OCI-LY7 (cell line): ENCODE measurements around the gene ANKFN1. TPM values are rescaled to one million over a fixed set of nuclear protein-coding genes. Genes with fewer than 3 reads are reported as not detected.

ENCODE experiments used
- BruUV-seq: library from RNA; stranded (reverse); fragments of 400-500 nt; replicated peaks from 2 replicates; lab custom pipeline; 2021; lab: Mats Ljungman, UMichigan
- CTCF ChIA-PET: fragments of 300-600 bp; sonication (Branson Sonifier 250); formaldehyde crosslinking; loops from one replicate; lab custom pipeline; 2022; ENCODE audit warnings: antibody characterized with exemption; ENCODE audit not compliant: unreplicated experiment; lab: Charles Lee
- POLR2A ChIA-PET: fragments of 300-600 bp; sonication (Branson Sonifier 250); formaldehyde crosslinking; loops from one replicate; lab custom pipeline; 2022; ENCODE audit warnings: antibody characterized with exemption; lab: Charles Lee
- DNase-seq: peaks from one replicate; pipeline ENCODE4 v3.0.0-alpha.2; 2015; ENCODE audit warnings: low spot score
- H2AFZ ChIP-seq: fragments of 200-600 bp; sonication (generic), shearing (Covaris generic); 2 replicates; pipeline ENCODE4 v1.6.1; 2014; ENCODE audit warnings: mild to moderate bottlenecking, antibody characterized with exemption, low read length, moderate library complexity
- H3K27ac ChIP-seq: fragments of 200-600 bp; sonication (generic); 2 replicates; pipeline ENCODE4 v1.5.1; 2014; ENCODE audit warnings: mixed run types, low read depth, mild to moderate bottlenecking, moderate library complexity, low read length, inconsistent platforms; ENCODE audit not compliant: poor library complexity, severe bottlenecking
- H3K36me3 ChIP-seq: fragments of 200-600 bp; sonication (generic); 2 replicates; pipeline ENCODE4 v1.6.1; 2014; ENCODE audit warnings: mild to moderate bottlenecking, antibody characterized with exemption, low read length, moderate library complexity, mixed read lengths; ENCODE audit not compliant: insufficient read depth
- H3K4me1 ChIP-seq: fragments of 200-600 bp; sonication (generic); 2 replicates; pipeline ENCODE4 v1.5.1; 2014; ENCODE audit warnings: mild to moderate bottlenecking, low read length; ENCODE audit not compliant: insufficient read depth, poor library complexity, severe bottlenecking
- H3K4me2 ChIP-seq: fragments of 200-600 bp; sonication (generic); 2 replicates; pipeline ENCODE4 v1.6.1; 2014; ENCODE audit warnings: mild to moderate bottlenecking, low read length
- H3K4me3 ChIP-seq: fragments of 200-600 bp; sonication (generic); 2 replicates; pipeline ENCODE4 v1.5.1; 2014; ENCODE audit warnings: mild to moderate bottlenecking, low read depth, low read length; ENCODE audit not compliant: poor library complexity, severe bottlenecking
- H3K79me2 ChIP-seq: fragments of 200-600 bp; sonication (generic); 2 replicates; pipeline ENCODE4 v1.6.1; 2016; ENCODE audit warnings: low read depth, mild to moderate bottlenecking, low read length, moderate library complexity, mixed read lengths; ENCODE audit not compliant: insufficient read depth
- H3K9me2 ChIP-seq: fragments of 200-600 bp; sonication (generic); 2 replicates; pipeline ENCODE4 v1.6.1; 2016; ENCODE audit warnings: mild to moderate bottlenecking, low read length, mixed read lengths; ENCODE audit not compliant: insufficient read depth
- H3K9me3 ChIP-seq: fragments of 200-600 bp; sonication (generic); 2 replicates; pipeline ENCODE4 v1.6.1; 2014; ENCODE audit warnings: mild to moderate bottlenecking, mixed run types, low read length, mixed read lengths
- H4K20me1 ChIP-seq: fragments of 200-600 bp; sonication (generic); 2 replicates; pipeline ENCODE4 v1.6.1; 2014; ENCODE audit warnings: mild to moderate bottlenecking, antibody characterized with exemption, low read length, moderate library complexity, mixed read lengths; ENCODE audit not compliant: insufficient read depth
- EZH2phosphoT487 ChIP-seq: fragments of 200-600 bp; sonication (generic); IDR thresholded peaks from 2 replicates; pipeline ENCODE4 v1.6.1; 2018; ENCODE audit warnings: low read depth, borderline replicate concordance, mild to moderate bottlenecking, mixed run types, antibody characterized with exemption, low read length, moderate library complexity, mixed read lengths
- intact Hi-C: fragments of 100-400 bp; cut with micrococcal nuclease; formaldehyde crosslinking; loops from one replicate; pipeline ENCODE4 v1.10.0; 2022; ENCODE audit not compliant: unreplicated experiment
- total RNA-seq, 2 experiments: library from RNA; depleted of rRNA in 1 of 2; stranded (reverse); fragments of >200 nt in 1 of 2; shearing (Covaris generic) in 1 of 2; gene quantifications; 2 replicates each; pipeline ENCODE4 v1.2.3, GENCODE V29; 2014 to 2022
- TF ChIP-seq, protein P1 (sequence below): fragments of 200-600 bp; sonication (generic); conservative IDR thresholded peaks from 2 replicates; pipeline ENCODE4 v1.5.1; 2014; ENCODE audit warnings: mild to moderate bottlenecking, antibody characterized with exemption, low read length, moderate library complexity, mixed read lengths

Gene ANKFN1
- total RNA-seq, 2 experiments from 2014 or later, result 0.67 TPM; not detected in 1

DNA sequence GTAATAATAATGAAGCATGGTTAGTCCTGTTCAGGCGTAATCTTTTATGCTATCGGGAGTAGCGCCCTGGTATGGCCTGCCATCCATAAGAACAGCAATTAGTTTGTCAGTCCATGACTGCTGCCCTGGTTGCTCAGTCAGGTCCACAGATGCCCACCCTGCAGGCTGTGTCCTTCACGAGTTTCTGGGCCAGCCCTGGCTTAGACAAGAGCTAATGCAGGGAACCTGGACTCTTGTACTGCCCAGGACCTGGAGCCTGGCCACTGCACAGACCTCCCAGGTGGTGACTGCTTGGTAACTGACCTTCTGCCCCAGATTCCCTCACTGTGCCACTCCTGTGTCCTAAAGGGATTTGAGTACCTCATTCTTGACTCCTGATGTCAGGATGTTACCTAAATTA lies 279.2 kb downstream of the ANKFN1 start:
- no peak for DNase-seq
- Histone ChIP-seq H3K4me3 (no peak overlapping the region), H4K20me1 (no peaks in the 10 kb centered on the region), H2AFZ (no peak overlapping the region), H3K9me2 (no peaks in the 10 kb centered on the region), H3K9me3 (no peaks in the 10 kb centered on the region), H3K4me1 (peaks cover 6% of the 10 kb centered on the region), H3K27ac (no peak overlapping the region), H3K4me2 (no peak overlapping the region), H3K79me2 (no peaks in the 10 kb centered on the region), H3K36me3 (no peaks in the 10 kb centered on the region)
- BruUV-seq, result no TSS peak
- POLR2A ChIA-PET, result no interaction called here
- intact Hi-C loops, result no loop called here
- CTCF ChIA-PET, result no interaction called here
- TF ChIP-seq, protein P1, sequence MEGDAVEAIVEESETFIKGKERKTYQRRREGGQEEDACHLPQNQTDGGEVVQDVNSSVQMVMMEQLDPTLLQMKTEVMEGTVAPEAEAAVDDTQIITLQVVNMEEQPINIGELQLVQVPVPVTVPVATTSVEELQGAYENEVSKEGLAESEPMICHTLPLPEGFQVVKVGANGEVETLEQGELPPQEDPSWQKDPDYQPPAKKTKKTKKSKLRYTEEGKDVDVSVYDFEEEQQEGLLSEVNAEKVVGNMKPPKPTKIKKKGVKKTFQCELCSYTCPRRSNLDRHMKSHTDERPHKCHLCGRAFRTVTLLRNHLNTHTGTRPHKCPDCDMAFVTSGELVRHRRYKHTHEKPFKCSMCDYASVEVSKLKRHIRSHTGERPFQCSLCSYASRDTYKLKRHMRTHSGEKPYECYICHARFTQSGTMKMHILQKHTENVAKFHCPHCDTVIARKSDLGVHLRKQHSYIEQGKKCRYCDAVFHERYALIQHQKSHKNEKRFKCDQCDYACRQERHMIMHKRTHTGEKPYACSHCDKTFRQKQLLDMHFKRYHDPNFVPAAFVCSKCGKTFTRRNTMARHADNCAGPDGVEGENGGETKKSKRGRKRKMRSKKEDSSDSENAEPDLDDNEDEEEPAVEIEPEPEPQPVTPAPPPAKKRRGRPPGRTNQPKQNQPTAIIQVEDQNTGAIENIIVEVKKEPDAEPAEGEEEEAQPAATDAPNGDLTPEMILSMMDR, result no peak
- no peak for TF ChIP-seq EZH2phosphoT487

DNA sequence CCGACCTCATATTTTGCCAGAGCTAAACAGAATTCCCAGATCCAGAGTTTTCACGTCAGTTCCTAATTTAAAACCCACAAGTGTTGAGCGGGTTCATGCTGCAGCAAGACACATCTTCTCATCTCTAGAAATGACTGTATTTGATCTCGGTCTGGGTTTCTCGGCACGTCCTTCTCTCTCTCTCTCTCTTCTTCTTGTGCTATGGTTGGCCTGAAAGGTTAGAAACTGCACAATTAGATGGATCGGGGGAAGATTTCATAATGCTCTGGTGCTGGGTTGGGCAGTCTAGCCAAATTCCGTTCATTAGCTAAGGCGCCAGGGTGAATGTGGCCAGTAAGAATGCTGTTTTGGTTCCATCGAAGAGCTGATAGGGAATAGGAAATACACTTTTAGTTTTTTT lies 281.3 kb downstream of the ANKFN1 start:
- Histone ChIP-seq H3K36me3 (no peaks in the 10 kb centered on the region), H2AFZ (no peak overlapping the region), H3K27ac (no peak overlapping the region), H3K4me1 (no peaks in the 10 kb centered on the region), H3K9me3 (no peaks in the 10 kb centered on the region), H4K20me1 (no peaks in the 10 kb centered on the region), H3K79me2 (no peaks in the 10 kb centered on the region), H3K4me3 (no peak overlapping the region), H3K4me2 (no peak overlapping the region), H3K9me2 (no peaks in the 10 kb centered on the region)
- no peak for DNase-seq
- TF ChIP-seq EZH2phosphoT487, result no peak
- TF ChIP-seq, protein P1, result no peak
- CTCF ChIA-PET, result no interaction called here
- POLR2A ChIA-PET, result interaction anchor here (0.7 kb wide), 1 partner anchor 28 kb away, joined by 3 read pairs; no protein-coding TSS in a partner anchor
- intact Hi-C loops, result no loop called here
- BruUV-seq, result no TSS peak

DNA sequence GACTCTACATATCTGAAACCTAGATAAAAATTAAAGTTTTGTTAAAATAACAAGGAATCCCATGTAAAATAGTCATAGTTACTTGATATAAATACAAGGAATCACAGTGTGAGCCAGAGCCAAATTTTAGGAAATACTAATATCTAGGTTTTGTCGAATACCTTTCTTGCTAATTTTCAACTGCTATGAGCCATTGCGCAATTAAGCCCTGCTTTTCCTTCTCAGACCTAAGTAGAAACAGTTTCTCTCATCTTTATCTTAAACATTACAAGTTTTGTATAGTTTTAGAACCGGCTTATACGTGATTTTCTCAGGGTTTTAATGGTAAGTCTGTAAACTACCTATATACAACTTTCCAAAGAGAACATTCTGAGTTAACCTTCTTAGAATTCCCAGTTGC lies 282.9 kb downstream of the ANKFN1 start:
- no peak for DNase-seq
- POLR2A ChIA-PET, result no interaction called here
- no peaks in the 10 kb centered on the region for H3K36me3 ChIP-seq
- H3K4me2 ChIP-seq, result no peak overlapping the region
- CTCF ChIA-PET, result no interaction called here
- intact Hi-C loops, result no loop called here
- no peaks in the 10 kb centered on the region for H3K4me1 ChIP-seq
- H2AFZ ChIP-seq, result no peak overlapping the region
- no peaks in the 10 kb centered on the region for H3K9me3 ChIP-seq
- no peak overlapping the region for H3K4me3 ChIP-seq
- TF ChIP-seq EZH2phosphoT487, result no peak
- TF ChIP-seq, protein P1, result no peak
- no TSS peak for BruUV-seq
- no peak overlapping the region for H3K27ac ChIP-seq
- no peaks in the 10 kb centered on the region for H3K79me2 ChIP-seq
- H4K20me1 ChIP-seq, result no peaks in the 10 kb centered on the region
- H3K9me2 ChIP-seq, result no peaks in the 10 kb centered on the region
